Neural cell (in vitro differentiated cells): ENCODE data around the gene FBN1.

Source experiments
- EP300 ChIP-seq: fragments of 450-650 bp; conservative IDR thresholded peaks from 2 replicates; pipeline ENCODE4 v1.6.1; 2014; ENCODE audit warnings: antibody characterized with exemption, mild to moderate bottlenecking, moderate library complexity; ENCODE audit not compliant: poor library complexity, severe bottlenecking
- EZH2 ChIP-seq: fragments of 200-600, 300-800 bp; shearing (Covaris generic), sonication (generic); IDR thresholded peaks from 2 replicates; pipeline ENCODE4 v1.6.1; 2014; ENCODE audit warnings: antibody characterized with exemption, low read length, borderline replicate concordance, mild to moderate bottlenecking; ENCODE audit not compliant: insufficient read depth, poor library complexity, severe bottlenecking
- MXI1 ChIP-seq: fragments of 450-650 bp; conservative IDR thresholded peaks from 2 replicates; pipeline ENCODE4 v1.6.1; 2014; ENCODE audit warnings: antibody characterized with exemption, mild to moderate bottlenecking; ENCODE audit not compliant: poor library complexity, severe bottlenecking
- POLR2AphosphoS5 ChIP-seq: IDR thresholded peaks from 2 replicates; pipeline ENCODE4 v1.6.1; 2012
- RAD21 ChIP-seq: fragments of 450-650 bp; conservative IDR thresholded peaks from 2 replicates; pipeline ENCODE4 v1.6.1; 2014; ENCODE audit warnings: antibody characterized with exemption, mild to moderate bottlenecking, moderate library complexity
- SMC3 ChIP-seq: fragments of 450-650 bp; conservative IDR thresholded peaks from 2 replicates; pipeline ENCODE4 v1.6.1; 2014; ENCODE audit warnings: antibody characterized with exemption, mild to moderate bottlenecking, moderate library complexity; ENCODE audit not compliant: poor library complexity
- TAF1 ChIP-seq: IDR thresholded peaks from 2 replicates; pipeline ENCODE4 v1.6.1; 2012; ENCODE audit warnings: low read depth
- TF ChIP-seq, protein P1 (sequence below): fragments of 450-650 bp; IDR thresholded peaks from 2 replicates; pipeline ENCODE4 v1.5.1; 2014; ENCODE audit warnings: antibody characterized with exemption, mild to moderate bottlenecking, moderate library complexity; ENCODE audit not compliant: poor library complexity, severe bottlenecking
- TF ChIP-seq, protein P2 (sequence below): IDR thresholded peaks from 2 replicates; pipeline ENCODE4 v1.6.1; 2012; ENCODE audit warnings: borderline replicate concordance

GRCh38 chr15:48447657-48448056 lies 197.9 kb downstream of the FBN1 start:
- TF ChIP-seq, protein P1, sequence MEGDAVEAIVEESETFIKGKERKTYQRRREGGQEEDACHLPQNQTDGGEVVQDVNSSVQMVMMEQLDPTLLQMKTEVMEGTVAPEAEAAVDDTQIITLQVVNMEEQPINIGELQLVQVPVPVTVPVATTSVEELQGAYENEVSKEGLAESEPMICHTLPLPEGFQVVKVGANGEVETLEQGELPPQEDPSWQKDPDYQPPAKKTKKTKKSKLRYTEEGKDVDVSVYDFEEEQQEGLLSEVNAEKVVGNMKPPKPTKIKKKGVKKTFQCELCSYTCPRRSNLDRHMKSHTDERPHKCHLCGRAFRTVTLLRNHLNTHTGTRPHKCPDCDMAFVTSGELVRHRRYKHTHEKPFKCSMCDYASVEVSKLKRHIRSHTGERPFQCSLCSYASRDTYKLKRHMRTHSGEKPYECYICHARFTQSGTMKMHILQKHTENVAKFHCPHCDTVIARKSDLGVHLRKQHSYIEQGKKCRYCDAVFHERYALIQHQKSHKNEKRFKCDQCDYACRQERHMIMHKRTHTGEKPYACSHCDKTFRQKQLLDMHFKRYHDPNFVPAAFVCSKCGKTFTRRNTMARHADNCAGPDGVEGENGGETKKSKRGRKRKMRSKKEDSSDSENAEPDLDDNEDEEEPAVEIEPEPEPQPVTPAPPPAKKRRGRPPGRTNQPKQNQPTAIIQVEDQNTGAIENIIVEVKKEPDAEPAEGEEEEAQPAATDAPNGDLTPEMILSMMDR: no peak
- TF ChIP-seq EP300 (no peak), POLR2AphosphoS5 (no peak), RAD21 (no peak), MXI1 (no peak), TAF1 (no peak), SMC3 (no peak), EZH2 (no peak)
- TF ChIP-seq, protein P2, sequence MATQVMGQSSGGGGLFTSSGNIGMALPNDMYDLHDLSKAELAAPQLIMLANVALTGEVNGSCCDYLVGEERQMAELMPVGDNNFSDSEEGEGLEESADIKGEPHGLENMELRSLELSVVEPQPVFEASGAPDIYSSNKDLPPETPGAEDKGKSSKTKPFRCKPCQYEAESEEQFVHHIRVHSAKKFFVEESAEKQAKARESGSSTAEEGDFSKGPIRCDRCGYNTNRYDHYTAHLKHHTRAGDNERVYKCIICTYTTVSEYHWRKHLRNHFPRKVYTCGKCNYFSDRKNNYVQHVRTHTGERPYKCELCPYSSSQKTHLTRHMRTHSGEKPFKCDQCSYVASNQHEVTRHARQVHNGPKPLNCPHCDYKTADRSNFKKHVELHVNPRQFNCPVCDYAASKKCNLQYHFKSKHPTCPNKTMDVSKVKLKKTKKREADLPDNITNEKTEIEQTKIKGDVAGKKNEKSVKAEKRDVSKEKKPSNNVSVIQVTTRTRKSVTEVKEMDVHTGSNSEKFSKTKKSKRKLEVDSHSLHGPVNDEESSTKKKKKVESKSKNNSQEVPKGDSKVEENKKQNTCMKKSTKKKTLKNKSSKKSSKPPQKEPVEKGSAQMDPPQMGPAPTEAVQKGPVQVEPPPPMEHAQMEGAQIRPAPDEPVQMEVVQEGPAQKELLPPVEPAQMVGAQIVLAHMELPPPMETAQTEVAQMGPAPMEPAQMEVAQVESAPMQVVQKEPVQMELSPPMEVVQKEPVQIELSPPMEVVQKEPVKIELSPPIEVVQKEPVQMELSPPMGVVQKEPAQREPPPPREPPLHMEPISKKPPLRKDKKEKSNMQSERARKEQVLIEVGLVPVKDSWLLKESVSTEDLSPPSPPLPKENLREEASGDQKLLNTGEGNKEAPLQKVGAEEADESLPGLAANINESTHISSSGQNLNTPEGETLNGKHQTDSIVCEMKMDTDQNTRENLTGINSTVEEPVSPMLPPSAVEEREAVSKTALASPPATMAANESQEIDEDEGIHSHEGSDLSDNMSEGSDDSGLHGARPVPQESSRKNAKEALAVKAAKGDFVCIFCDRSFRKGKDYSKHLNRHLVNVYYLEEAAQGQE: no peak
